HepG2 (cell line): ENCODE data around the gene PIKFYVE. TPM values are rescaled to one million over a fixed set of nuclear protein-coding genes. Genes with fewer than 3 reads are reported as not detected.

Experiments used
- ESRRA ChIP-seq: sonication (generic); formaldehyde crosslinking; IDR thresholded peaks from 2 replicates; pipeline ENCODE4 v1.5.1; 2020; ENCODE audit warnings: mild to moderate bottlenecking, low read depth, missing genetic modification reagents
- FOXK1 ChIP-seq: sonication (generic); formaldehyde crosslinking; IDR thresholded peaks from 2 replicates; pipeline ENCODE4 v1.4.0; 2020; ENCODE audit warnings: low read depth, missing genetic modification reagents, borderline replicate concordance
- HOXA7 ChIP-seq: sonication (generic); formaldehyde crosslinking; IDR thresholded peaks from 2 replicates; pipeline ENCODE4 v1.8.1; 2022; ENCODE audit warnings: mild to moderate bottlenecking, missing genetic modification reagents, moderate library complexity
- HOXD1 ChIP-seq: sonication (generic); formaldehyde crosslinking; IDR thresholded peaks from 2 replicates; pipeline ENCODE4 v1.5.0; 2020; ENCODE audit warnings: missing genetic modification reagents
- KAT2B ChIP-seq: fragments of 150-350 bp; IDR thresholded peaks from 2 replicates; pipeline ENCODE4 v1.6.1; 2014; ENCODE audit warnings: low read depth, low read length, borderline replicate concordance
- NRL ChIP-seq: sonication (generic); formaldehyde crosslinking; IDR thresholded peaks from 2 replicates; pipeline ENCODE4 v1.5.0; 2020; ENCODE audit warnings: missing genetic modification reagents, mild to moderate bottlenecking, moderate library complexity, borderline replicate concordance
- POGZ ChIP-seq: sonication (generic); formaldehyde crosslinking; IDR thresholded peaks from 2 replicates; pipeline ENCODE4 v1.4.0; 2020; ENCODE audit warnings: mild to moderate bottlenecking, missing genetic modification reagents
- THAP11 ChIP-seq: IDR thresholded peaks from 2 replicates; pipeline ENCODE4 v1.6.1; 2016; ENCODE audit warnings: missing biosample characterization, missing genetic modification reagents
- ZBTB49 ChIP-seq: sonication (generic); formaldehyde crosslinking; IDR thresholded peaks from 2 replicates; pipeline ENCODE4 v1.4.0; 2020; ENCODE audit warnings: missing genetic modification reagents, borderline replicate concordance
- ZNF609 ChIP-seq: sonication (generic); formaldehyde crosslinking; IDR thresholded peaks from 2 replicates; pipeline ENCODE4 v1.4.0; 2020; ENCODE audit warnings: mild to moderate bottlenecking, missing genetic modification reagents, borderline replicate concordance
- ZNF614 ChIP-seq: IDR thresholded peaks from 2 replicates; pipeline ENCODE4 v1.6.1; 2018; ENCODE audit warnings: missing biosample characterization, missing genetic modification reagents, inconsistent platforms, borderline replicate concordance
- polyA plus RNA-seq, 8 experiments: library from polyadenylated mRNA; depleted of rRNA in 3 of 8; stranded (reverse) in 7 of 8; unstranded in 1 of 8; fragments of >200 nt; fragmentation: Illumina TruSeq in 4 of 8; extraction: Trizol in 4 of 8; gene quantifications; 2 replicates each; pipeline versions ENCODE4 v1.2.1 to v1.2.3, GENCODE V29; 2011 to 2016; ENCODE audit warnings: low read depth in 4 of 8, missing spikeins in 1 of 8, mixed read lengths in 1 of 8; ENCODE audit not compliant: insufficient read depth in 1 of 8
- total RNA-seq, 5 experiments: library from RNA; depleted of rRNA; stranded (reverse); fragments of >200 nt; fragmentation: Illumina TruSeq; extraction: Trizol; gene quantifications; 2 replicates each; pipeline ENCODE4 v1.2.3, GENCODE V29; 2016; ENCODE audit warnings: low read depth in 1 of 5
- TF ChIP-seq, protein P1 (sequence below): sonication (generic); formaldehyde crosslinking; IDR thresholded peaks from one replicate; pipeline ENCODE4 v1.5.1; 2020; ENCODE audit warnings: mild to moderate bottlenecking, missing genetic modification reagents; ENCODE audit errors: not compliant biosample characterization

Gene PIKFYVE
- total and polyA plus RNA-seq, 2 of the 13 experiments (the other 11 are each of a cell fraction or from before 2014, with no cell fraction given), result 20.2 to 21.7 TPM

- TF ChIP-seq, protein P1, sequence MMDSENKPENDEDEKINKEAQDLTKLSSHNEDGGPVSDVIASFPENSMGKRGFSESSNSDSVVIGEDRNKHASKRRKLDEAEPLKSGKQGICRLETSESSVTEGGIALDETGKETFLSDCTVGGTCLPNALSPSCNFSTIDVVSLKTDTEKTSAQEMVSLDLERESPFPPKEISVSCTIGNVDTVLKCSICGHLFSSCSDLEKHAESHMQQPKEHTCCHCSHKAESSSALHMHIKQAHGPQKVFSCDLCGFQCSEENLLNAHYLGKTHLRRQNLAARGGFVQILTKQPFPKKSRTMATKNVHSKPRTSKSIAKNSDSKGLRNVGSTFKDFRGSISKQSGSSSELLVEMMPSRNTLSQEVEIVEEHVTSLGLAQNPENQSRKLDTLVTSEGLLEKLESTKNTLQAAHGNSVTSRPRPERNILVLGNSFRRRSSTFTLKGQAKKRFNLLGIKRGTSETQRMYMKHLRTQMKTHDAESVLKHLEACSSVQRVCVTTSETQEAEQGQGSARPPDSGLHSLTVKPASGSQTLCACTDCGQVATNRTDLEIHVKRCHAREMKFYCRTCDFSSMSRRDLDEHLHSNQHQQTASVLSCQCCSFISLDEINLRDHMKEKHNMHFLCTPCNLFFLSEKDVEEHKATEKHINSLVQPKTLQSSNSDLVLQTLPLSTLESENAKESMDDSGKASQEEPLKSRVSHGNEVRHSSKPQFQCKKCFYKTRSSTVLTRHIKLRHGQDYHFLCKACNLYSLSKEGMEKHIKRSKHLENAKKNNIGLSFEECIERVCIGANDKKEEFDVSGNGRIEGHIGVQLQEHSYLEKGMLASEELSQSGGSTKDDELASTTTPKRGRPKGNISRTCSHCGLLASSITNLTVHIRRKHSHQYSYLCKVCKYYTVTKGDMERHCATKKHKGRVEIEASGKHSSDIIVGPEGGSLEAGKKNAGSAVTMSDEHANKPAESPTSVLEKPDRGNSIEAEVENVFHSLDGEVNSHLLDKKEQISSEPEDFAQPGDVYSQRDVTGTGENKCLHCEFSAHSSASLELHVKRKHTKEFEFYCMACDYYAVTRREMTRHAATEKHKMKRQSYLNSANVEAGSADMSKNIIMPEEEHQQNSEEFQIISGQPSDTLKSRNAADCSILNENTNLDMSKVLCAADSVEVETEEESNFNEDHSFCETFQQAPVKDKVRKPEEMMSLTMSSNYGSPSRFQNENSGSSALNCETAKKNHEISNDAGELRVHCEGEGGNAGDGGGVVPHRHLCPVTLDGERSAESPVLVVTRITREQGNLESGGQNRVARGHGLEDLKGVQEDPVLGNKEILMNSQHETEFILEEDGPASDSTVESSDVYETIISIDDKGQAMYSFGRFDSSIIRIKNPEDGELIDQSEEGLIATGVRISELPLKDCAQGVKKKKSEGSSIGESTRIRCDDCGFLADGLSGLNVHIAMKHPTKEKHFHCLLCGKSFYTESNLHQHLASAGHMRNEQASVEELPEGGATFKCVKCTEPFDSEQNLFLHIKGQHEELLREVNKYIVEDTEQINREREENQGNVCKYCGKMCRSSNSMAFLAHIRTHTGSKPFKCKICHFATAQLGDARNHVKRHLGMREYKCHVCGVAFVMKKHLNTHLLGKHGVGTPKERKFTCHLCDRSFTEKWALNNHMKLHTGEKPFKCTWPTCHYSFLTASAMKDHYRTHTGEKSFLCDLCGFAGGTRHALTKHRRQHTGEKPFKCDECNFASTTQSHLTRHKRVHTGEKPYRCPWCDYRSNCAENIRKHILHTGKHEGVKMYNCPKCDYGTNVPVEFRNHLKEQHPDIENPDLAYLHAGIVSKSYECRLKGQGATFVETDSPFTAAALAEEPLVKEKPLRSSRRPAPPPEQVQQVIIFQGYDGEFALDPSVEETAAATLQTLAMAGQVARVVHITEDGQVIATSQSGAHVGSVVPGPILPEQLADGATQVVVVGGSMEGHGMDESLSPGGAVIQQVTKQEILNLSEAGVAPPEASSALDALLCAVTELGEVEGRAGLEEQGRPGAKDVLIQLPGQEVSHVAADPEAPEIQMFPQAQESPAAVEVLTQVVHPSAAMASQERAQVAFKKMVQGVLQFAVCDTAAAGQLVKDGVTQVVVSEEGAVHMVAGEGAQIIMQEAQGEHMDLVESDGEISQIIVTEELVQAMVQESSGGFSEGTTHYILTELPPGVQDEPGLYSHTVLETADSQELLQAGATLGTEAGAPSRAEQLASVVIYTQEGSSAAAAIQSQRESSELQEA, result no peak
- TF ChIP-seq HOXA7 (CRISPR knock-in tag) (no peak), FOXK1 (CRISPR knock-in tag) (peak; percentile 71; the same call in 1 of the 2 replicates), ZNF609 (CRISPR knock-in tag) (peak; percentile 92), HOXD1 (0 out of 2 replicates have a peak, but pooled peaks have one; percentile 62), ZNF614 (CRISPR knock-in tag) (peak; percentile 71; the same call in 1 of the 2 replicates), ZBTB49 (CRISPR knock-in tag) (peak; percentile 5; the same call in 1 of the 2 replicates), POGZ (CRISPR knock-in tag) (peak; percentile 96), THAP11 (CRISPR knock-in tag) (peak; percentile 81), ESRRA (CRISPR knock-in tag) (peak; percentile 98), NRL (CRISPR knock-in tag) (peak; percentile 32; the same call in 1 of the 2 replicates), KAT2B (no peak)
Observed at GRCh38 chr2:208254118-208254870, 11.8 kb upstream of the PIKFYVE start (continued).
